ENCODE data around the gene GLRX5.

Gene GLRX5

GRCh38 chr14:95527387-95528002 lies 7.4 kb upstream of the GLRX5 start:
- Mint-ChIP-seq H3K27me3 (ENCODE audit: low read depth) (no peaks in the 10 kb centered on the region), H3K4me1 (peaks cover 46% of the 10 kb centered on the region), H3K36me3 (ENCODE audit: low read depth) (peaks cover 6% of the 10 kb centered on the region)

GRCh38 chr14:95529216-95529615 lies 5.6 kb upstream of the GLRX5 start:
- H3K4me3 Mint-ChIP-seq: no peak overlapping the region
- H3K27ac Mint-ChIP-seq: peak overlapping the region in 2 of 3 experiments; percentile 11 to 39
- H3K27me3 Mint-ChIP-seq (ENCODE audit: low read depth): no peaks in the 10 kb centered on the region
- peaks cover 6% of the 10 kb centered on the region for H3K36me3 Mint-ChIP-seq (ENCODE audit: low read depth)
- no peak for TF ChIP-seq CTCF (IDR thresholded peaks at IDR 0.05; ENCODE audit: unreplicated experiment in 3 of 3)
- H3K9me3 Mint-ChIP-seq: no peaks in the 10 kb centered on the region
- H3K4me1 Mint-ChIP-seq: peaks cover 52% of the 10 kb centered on the region

More at GRCh38 chr14:95527387-95528002, 7.4 kb upstream of the GLRX5 start:
- Mint-ChIP-seq H3K4me3 (no peak overlapping the region), H3K9me3 (no peaks in the 10 kb centered on the region), H3K27ac (peak overlapping the region in 1 of 3 experiments; percentile 30)
- TF ChIP-seq CTCF (IDR thresholded peaks at IDR 0.05; ENCODE audit: unreplicated experiment in 3 of 3): peak; percentile 69 to 70 (median 69)

GRCh38 chr14:95530473-95531276 lies 4.2 kb upstream of the GLRX5 start:
- Mint-ChIP-seq H3K9me3 (no peaks in the 10 kb centered on the region), H3K36me3 (ENCODE audit: low read depth) (peaks cover 6% of the 10 kb centered on the region), H3K27ac (peak overlapping the region in 1 of 3 experiments; percentile 3), H3K4me3 (peak overlapping the region; percentile 37 to 58 (median 50)), H3K4me1 (peaks cover 56% of the 10 kb centered on the region), H3K27me3 (ENCODE audit: low read depth) (no peaks in the 10 kb centered on the region)
- TF ChIP-seq CTCF (IDR thresholded peaks at IDR 0.05; ENCODE audit: unreplicated experiment in 3 of 3): no peak

- H3K36me3 Mint-ChIP-seq (ENCODE audit: low read depth): peaks cover 6% of the 10 kb centered on the region
- peak overlapping the region; percentile 3 to 30 (median 19) for H3K27ac Mint-ChIP-seq
- H3K9me3 Mint-ChIP-seq: no peaks in the 10 kb centered on the region
- peak overlapping the region; percentile 20 to 52 (median 39) for H3K4me3 Mint-ChIP-seq
- TF ChIP-seq CTCF (IDR thresholded peaks at IDR 0.05; ENCODE audit: unreplicated experiment in 3 of 3): no peak
- peaks cover 64% of the 10 kb centered on the region for H3K4me1 Mint-ChIP-seq
- no peaks in the 10 kb centered on the region for H3K27me3 Mint-ChIP-seq (ENCODE audit: low read depth)
Measured at GRCh38 chr14:95531473-95531872, 3.4 kb upstream of the GLRX5 start.

GRCh38 chr14:95531969-95532368 lies 2.9 kb upstream of the GLRX5 start:
- H3K36me3 Mint-ChIP-seq (ENCODE audit: low read depth): peaks cover 6% of the 10 kb centered on the region
- no peaks in the 10 kb centered on the region for H3K27me3 Mint-ChIP-seq (ENCODE audit: low read depth)
- peak overlapping the region; percentile 89 to 92 (median 90) for H3K4me3 Mint-ChIP-seq
- no peak for TF ChIP-seq CTCF (IDR thresholded peaks at IDR 0.05; ENCODE audit: unreplicated experiment in 3 of 3)
- peaks cover 69% of the 10 kb centered on the region for H3K4me1 Mint-ChIP-seq
- H3K27ac Mint-ChIP-seq: peak overlapping the region; percentile 33 to 71 (median 58)
- no peaks in the 10 kb centered on the region for H3K9me3 Mint-ChIP-seq

Data from nephron (organoid).